Measurements from ENCODE around the gene CALY.

Gene CALY

GRCh38 chr10:133311570-133311969 is 25.1 kb downstream of the CALY start:
- ATAC-seq (no peak), DNase-seq (no peak)

- no peak for DNase-seq
Measured at GRCh38 chr10:133310789-133311188, 25.9 kb downstream of the CALY start.

GRCh38 chr10:133310399-133310755 is 26.3 kb downstream of the CALY start:
- DNase-seq (no peak), ATAC-seq (no peak)

More at GRCh38 chr10:133310789-133311188, 25.9 kb downstream of the CALY start:
- no peak for ATAC-seq

GRCh38 chr10:133309720-133310398 is 26.8 kb downstream of the CALY start:
- ATAC-seq (no peak), DNase-seq (no peak)

GRCh38 chr10:133309100-133309719 is 27.5 kb downstream of the CALY start:
- peak; percentile 84 for ATAC-seq
- DNase-seq: peak; percentile 97

- ATAC-seq: peak; percentile 84
- peak; percentile 92 for DNase-seq
Measured at GRCh38 chr10:133308421-133309099, 28.1 kb downstream of the CALY start, which contains the start of the genes TUBGCP2 and ZNF511. TUBGCP2 (minus strand) TSS chr10:133308872; CDS start chr10:133302941, 5,931 bp downstream. ZNF511 (plus strand) TSS chr10:133308914; CDS start chr10:133308944, 30 bp downstream.

GRCh38 chr10:133307776-133308420 is 28.8 kb downstream of the CALY start:
- peak; percentile 88 for DNase-seq

GRCh38 chr10:133306941-133307379 is 29.7 kb downstream of the CALY start:
- ATAC-seq (no peak), DNase-seq (no peak)

More at GRCh38 chr10:133307776-133308420, 28.8 kb downstream of the CALY start:
- peak; percentile 52 for ATAC-seq

GRCh38 chr10:133306097-133306476 is 30.6 kb downstream of the CALY start:
- ATAC-seq (no peak), DNase-seq (no peak)

- ATAC-seq: no peak
- DNase-seq: no peak
Measured at GRCh38 chr10:133303206-133303605, 33.5 kb downstream of the CALY start.

GRCh38 chr10:133302230-133302629 is 34.5 kb downstream of the CALY start:
- DNase-seq (no peak), ATAC-seq (no peak)

- DNase-seq (no peak), ATAC-seq (no peak)
Measured at GRCh38 chr10:133299738-133300137, 37.0 kb downstream of the CALY start.

GRCh38 chr10:133299224-133299623 is 37.5 kb downstream of the CALY start:
- ATAC-seq: no peak
- no peak for DNase-seq

- ATAC-seq: no peak
Measured at GRCh38 chr10:133298466-133298865, 38.2 kb downstream of the CALY start.

GRCh38 chr10:133297504-133297903 is 39.2 kb downstream of the CALY start:
- ATAC-seq (no peak), DNase-seq (no peak)

More at GRCh38 chr10:133298466-133298865, 38.2 kb downstream of the CALY start:
- no peak for DNase-seq

GRCh38 chr10:133295426-133296320 is 41.0 kb downstream of the CALY start:
- DNase-seq: no peak
- no peak for ATAC-seq

GRCh38 chr10:133294189-133294588 is 42.5 kb downstream of the CALY start:
- no peak for DNase-seq
- no peak for ATAC-seq

GRCh38 chr10:133293810-133294119 is 42.9 kb downstream of the CALY start:
- ATAC-seq (no peak), DNase-seq (no peak)

GRCh38 chr10:133292919-133293809 is 43.5 kb downstream of the CALY start:
- DNase-seq: peak; percentile 46
- ATAC-seq: peak; percentile 84

GRCh38 chr10:133289761-133290160 is 46.9 kb downstream of the CALY start:
- ATAC-seq (no peak), DNase-seq (no peak)
